Activated CD4-positive, CD25-positive, alpha-beta regulatory T cell treated with anti-CD3 and anti-CD28 coated beads, Interleukin-2, amount 50 U/mL, for 24 hours (primary cell): Measurements from ENCODE around the gene DCAF5.
"Not testable (repeated sequence)": the region's sequence is repeated elsewhere in the genome, so short reads cannot be mapped to it uniquely, and the experiment has no call there.

Source experiments
- ATAC-seq, 2 donors: fragments of 150-1000 bp; cut with Tn5 transposase; one replicate each; pipeline ENCODE4 v1.10.0; 2021; ENCODE audit warnings: mild to moderate bottlenecking in 1 of 2, moderate library complexity in 1 of 2

The DCAF5 gene

GRCh38 chr14:69040353-69040752, 112.6 kb downstream of the DCAF5 start:
- no peak for ATAC-seq

- no peak for ATAC-seq
These were observed 113.7 kb downstream of the DCAF5 start for GRCh38 chr14:69039288-69039628.

GRCh38 chr14:69038455-69039287, 114.2 kb downstream of the DCAF5 start:
- ATAC-seq = no peak

- no peak for ATAC-seq
These were observed 115.0 kb downstream of the DCAF5 start for GRCh38 chr14:69037790-69038454.

DNA sequence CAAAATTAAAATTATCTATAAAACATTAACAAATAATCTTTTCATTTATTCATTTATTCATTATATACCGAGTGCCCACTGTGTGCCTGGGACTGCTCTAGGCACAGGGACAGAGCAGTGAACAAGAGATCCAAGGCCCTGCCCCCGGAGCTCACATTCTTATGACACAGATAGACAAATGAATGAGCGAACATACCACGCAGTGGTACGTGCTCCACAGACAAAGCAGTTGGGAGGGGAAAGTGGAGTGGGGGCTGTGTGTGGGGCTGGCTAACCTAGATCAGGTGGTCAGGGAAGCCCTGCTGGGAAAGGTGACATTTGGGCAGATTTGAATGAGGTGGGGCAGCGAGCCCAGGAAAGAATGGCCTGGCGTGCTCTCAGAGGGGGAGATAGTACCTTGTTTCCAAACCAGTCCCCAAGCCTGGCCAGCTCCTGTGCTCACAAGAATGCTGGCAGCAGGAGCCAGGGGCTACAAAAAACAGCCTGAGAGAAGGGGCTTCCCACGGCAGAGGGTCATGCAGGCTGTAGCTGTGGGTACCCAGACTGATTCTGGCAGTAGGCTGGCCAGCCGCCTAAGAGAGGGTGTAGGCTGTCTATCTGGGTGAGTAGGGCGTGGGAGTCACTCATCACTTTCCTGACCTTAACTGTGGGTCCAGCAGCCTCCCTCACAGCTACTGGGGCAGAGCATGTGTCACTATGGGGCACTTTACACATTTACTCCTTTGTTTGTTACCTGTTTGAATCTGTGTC, 116.0 kb downstream of the DCAF5 start:
- no peak for ATAC-seq

- no peak for ATAC-seq
These were observed 118.2 kb downstream of the DCAF5 start for GRCh38 chr14:69034612-69035262.

DNA sequence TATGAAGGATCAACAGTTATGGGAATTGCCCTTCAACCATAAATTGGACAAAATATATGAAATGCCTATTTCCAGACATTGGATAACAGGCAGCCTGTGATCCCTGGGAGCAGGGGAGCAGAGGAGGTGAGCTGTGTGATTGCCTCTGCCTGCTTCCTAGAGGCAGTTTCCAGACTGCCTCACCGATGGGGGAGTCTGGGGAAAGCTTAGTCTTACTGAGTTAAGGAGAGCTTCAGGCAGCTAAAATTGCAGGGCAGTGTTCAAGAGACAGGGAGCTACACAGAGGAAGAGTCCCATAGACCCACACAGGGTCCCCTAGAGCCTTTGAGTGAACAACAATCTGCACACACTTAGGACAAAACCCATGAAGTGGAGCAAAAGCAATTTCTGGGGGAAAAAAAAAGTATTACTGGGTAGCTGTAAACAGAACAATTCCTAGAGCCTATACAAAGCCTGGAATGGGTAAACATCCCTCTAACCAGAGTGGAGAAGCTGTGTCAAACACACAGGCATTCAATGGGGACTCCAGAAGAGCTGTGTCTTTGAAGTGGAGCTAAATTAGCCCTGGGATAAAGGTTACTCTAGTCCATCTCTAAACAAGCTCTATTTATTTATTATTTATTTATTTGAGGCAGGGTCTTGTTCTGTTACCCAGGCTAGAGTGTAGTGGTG, 125.5 kb downstream of the DCAF5 start:
- no peak for ATAC-seq

GRCh38 chr14:69023035-69023434, 129.9 kb downstream of the DCAF5 start:
- ATAC-seq = no peak

- not testable (repeated sequence) for ATAC-seq
These were observed 130.8 kb downstream of the DCAF5 start for GRCh38 chr14:69022093-69022492.

GRCh38 chr14:69017706-69018105, 135.2 kb downstream of the DCAF5 start:
- no peak for ATAC-seq

- no peak for ATAC-seq
These were observed 138.1 kb downstream of the DCAF5 start for GRCh38 chr14:69014829-69015259.

DNA sequence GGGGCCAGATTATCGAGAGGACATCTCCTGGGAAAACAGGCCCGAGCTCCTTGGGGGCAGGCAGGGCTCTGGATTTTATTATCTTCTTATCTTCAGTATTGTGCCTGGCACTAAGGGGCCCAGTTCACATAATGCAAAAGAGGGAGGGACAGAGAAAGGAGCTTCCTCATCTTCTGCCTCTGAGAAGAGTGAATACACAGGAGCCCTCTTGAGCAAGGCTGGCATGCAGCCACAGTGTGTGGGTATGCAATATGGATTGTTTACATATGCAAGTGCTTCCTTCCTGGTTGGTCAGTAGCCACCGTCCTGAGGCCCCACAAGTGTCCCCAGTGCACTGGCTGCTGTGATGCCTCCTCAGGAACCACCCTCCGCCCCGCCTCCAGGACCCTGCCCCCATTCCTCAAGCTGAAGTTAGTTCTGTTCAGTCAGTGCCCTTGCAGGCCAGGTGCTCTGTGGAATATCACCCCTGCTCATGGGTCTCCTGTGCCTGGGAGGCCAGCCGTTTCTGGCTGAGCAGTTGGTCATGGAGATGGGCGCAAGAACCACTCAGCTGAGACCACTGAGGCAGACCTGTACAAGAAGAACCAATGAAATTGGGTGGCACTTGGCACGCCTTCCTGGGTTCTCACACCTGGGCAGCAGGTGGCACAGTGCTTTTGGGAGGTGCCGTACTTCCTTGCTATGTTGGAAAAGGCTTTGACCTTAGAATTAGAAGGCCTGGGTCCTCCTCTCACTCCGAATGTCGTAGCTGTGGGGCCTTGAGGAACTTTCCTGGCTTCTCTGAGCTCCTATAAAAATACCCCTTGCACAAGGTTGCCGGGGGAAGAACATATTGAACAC, 138.8 kb downstream of the DCAF5 start:
- no peak for ATAC-seq

- ATAC-seq = no peak
These were observed 140.5 kb downstream of the DCAF5 start for GRCh38 chr14:69012256-69012953.

DNA sequence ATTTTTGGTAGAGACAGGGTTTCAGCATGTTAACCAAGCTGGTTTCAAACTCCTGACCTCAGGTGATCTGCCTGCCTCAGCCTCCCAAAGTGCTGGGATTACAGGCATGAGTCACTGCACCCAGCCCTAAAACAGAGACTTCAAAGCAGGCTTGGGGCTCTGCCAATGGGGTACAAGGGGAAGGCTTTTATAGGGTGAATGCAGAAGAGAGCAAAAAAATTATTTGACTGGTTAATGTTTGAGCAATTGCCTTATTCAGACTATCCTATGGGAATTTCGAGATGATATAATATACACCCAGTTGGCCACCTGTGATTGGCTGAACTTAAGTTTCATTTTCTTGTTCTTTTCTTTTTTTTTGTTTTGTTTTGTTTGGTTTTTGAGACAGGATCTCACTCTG, 142.3 kb downstream of the DCAF5 start:
- ATAC-seq = no peak

GRCh38 chr14:69008421-69008884, 144.5 kb downstream of the DCAF5 start:
- ATAC-seq = no peak

- no peak for ATAC-seq
These were observed 146.6 kb downstream of the DCAF5 start for GRCh38 chr14:69006346-69006745.

GRCh38 chr14:69005432-69006148, 147.3 kb downstream of the DCAF5 start:
- ATAC-seq = no peak

GRCh38 chr14:69004731-69005431, 148.0 kb downstream of the DCAF5 start:
- no peak for ATAC-seq

- ATAC-seq = no peak
These were observed 149.3 kb downstream of the DCAF5 start for GRCh38 chr14:69003626-69004025.
